Keratinocyte (primary cell): Measurements from ENCODE around the gene PDE1A.

Experiments
- EZH2 ChIP-seq: IDR thresholded peaks from one replicate; pipeline ENCODE4 v1.6.1; 2012; ENCODE audit warnings: inconsistent platforms, mild to moderate bottlenecking, low read length, moderate library complexity
- TF ChIP-seq, protein P1 (sequence below), 3 experiments: IDR thresholded peaks in 1 of 3; conservative IDR thresholded peaks in 1 of 3; optimal IDR thresholded peaks in 1 of 3; 2 replicates in 2 of 3; 3 replicates in 1 of 3; pipeline versions ENCODE3 to v1.5.1; 2011; ENCODE audit warnings: low read length in 3 of 3, mild to moderate bottlenecking in 3 of 3, moderate library complexity in 2 of 3, control low read depth in 1 of 3, inconsistent platforms in 1 of 3; ENCODE audit not compliant: insufficient read depth in 2 of 3; ENCODE audit errors: extremely low read depth in 1 of 3

DNA sequence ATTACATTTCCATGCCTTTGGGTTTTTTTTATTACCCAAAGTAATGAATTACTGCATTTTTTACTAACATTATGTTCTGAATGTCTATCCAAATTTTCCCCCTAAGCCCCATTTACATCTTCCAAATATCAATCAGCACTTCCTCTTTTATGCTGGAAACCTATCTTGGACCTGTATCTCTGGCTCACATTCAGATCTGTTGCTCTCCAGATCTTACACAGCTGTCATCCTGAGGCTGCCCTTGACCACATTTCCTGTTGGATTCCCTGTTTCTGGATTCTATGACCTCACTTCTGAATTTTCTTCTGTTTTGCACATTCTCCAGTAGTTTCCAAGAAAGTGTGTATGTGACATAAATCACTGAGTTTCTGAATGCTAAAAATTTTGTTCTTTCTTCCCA lies 146.7 kb downstream of the PDE1A start:
- TF ChIP-seq, protein P1, sequence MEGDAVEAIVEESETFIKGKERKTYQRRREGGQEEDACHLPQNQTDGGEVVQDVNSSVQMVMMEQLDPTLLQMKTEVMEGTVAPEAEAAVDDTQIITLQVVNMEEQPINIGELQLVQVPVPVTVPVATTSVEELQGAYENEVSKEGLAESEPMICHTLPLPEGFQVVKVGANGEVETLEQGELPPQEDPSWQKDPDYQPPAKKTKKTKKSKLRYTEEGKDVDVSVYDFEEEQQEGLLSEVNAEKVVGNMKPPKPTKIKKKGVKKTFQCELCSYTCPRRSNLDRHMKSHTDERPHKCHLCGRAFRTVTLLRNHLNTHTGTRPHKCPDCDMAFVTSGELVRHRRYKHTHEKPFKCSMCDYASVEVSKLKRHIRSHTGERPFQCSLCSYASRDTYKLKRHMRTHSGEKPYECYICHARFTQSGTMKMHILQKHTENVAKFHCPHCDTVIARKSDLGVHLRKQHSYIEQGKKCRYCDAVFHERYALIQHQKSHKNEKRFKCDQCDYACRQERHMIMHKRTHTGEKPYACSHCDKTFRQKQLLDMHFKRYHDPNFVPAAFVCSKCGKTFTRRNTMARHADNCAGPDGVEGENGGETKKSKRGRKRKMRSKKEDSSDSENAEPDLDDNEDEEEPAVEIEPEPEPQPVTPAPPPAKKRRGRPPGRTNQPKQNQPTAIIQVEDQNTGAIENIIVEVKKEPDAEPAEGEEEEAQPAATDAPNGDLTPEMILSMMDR (optimal IDR thresholded peaks at IDR 0.05 in 1 of 3, IDR thresholded peaks at IDR 0.05 in 1 of 3, conservative IDR thresholded peaks at IDR 0.05 in 1 of 3; ENCODE audit: extremely low read depth in 1 of 3, insufficient read depth in 2 of 3, low read length in 3 of 3): no peak
- no peak for TF ChIP-seq EZH2
